Measurements from ENCODE around the gene IFT74.
"Not testable (repeated sequence)": the region's sequence is repeated elsewhere in the genome, so short reads cannot be mapped to it uniquely, and the experiment has no call there.

IFT74 gene

GRCh38 chr9:27078685-27079084 is 122.5 kb downstream of the IFT74 start:
- H3K4me3 ChIP-seq (ENCODE audit: insufficient read length, low read depth), result no peak overlapping the region
- no peaks in the 10 kb centered on the region for H3K27me3 ChIP-seq (ENCODE audit: insufficient read depth, insufficient read length)
- H3K9ac ChIP-seq (ENCODE audit: insufficient read length, low read depth), result no peak overlapping the region
- DNase-seq (ENCODE audit: low read depth, low spot score), result no peak
- H3K9me3 ChIP-seq (ENCODE audit: insufficient read depth, low read length), result 0 out of 2 replicates have a peak, but pooled peaks cover 8% of the 10 kb centered on the region
- TF ChIP-seq ZNF274 (IDR thresholded peaks at IDR 0.05; ENCODE audit: low read depth, low read length), result no peak
- TF ChIP-seq SUZ12 (IDR thresholded peaks at IDR 0.05; ENCODE audit: extremely low read depth, insufficient read depth, insufficient read length), result no peak
- no peak for TF ChIP-seq YY1 (IDR thresholded peaks at IDR 0.05; ENCODE audit: insufficient read depth, insufficient read length)
- H3K36me3 ChIP-seq (ENCODE audit: insufficient read depth, insufficient read length, low read length), result no peaks in the 10 kb centered on the region
- H3K4me1 ChIP-seq (ENCODE audit: insufficient read depth, insufficient read length), result no peaks in the 10 kb centered on the region

GRCh38 chr9:27085456-27085855 is 129.2 kb downstream of the IFT74 start:
- Histone ChIP-seq H3K36me3 (ENCODE audit: insufficient read depth, insufficient read length, low read length) (no peaks in the 10 kb centered on the region), H3K4me3 (ENCODE audit: insufficient read length, low read depth) (no peak overlapping the region), H3K4me1 (ENCODE audit: insufficient read depth, insufficient read length) (no peaks in the 10 kb centered on the region), H3K27me3 (ENCODE audit: insufficient read depth, insufficient read length) (no peaks in the 10 kb centered on the region), H3K9ac (ENCODE audit: insufficient read length, low read depth) (no peak overlapping the region), H3K9me3 (ENCODE audit: insufficient read depth, low read length) (no peaks in the 10 kb centered on the region)
- DNase-seq (ENCODE audit: low read depth, low spot score), result no peak
- TF ChIP-seq YY1 (IDR thresholded peaks at IDR 0.05; ENCODE audit: insufficient read depth, insufficient read length) (no peak), ZNF274 (IDR thresholded peaks at IDR 0.05; ENCODE audit: low read depth, low read length) (no peak), SUZ12 (IDR thresholded peaks at IDR 0.05; ENCODE audit: extremely low read depth, insufficient read depth, insufficient read length) (no peak)

GRCh38 chr9:27086818-27087680 is 130.8 kb downstream of the IFT74 start:
- peaks cover 6% of the 10 kb centered on the region; the same call in 1 of the 2 replicates for H3K9me3 ChIP-seq (ENCODE audit: insufficient read depth, low read length)
- no peak overlapping the region for H3K9ac ChIP-seq (ENCODE audit: insufficient read length, low read depth)
- H3K27me3 ChIP-seq (ENCODE audit: insufficient read depth, insufficient read length), result no peaks in the 10 kb centered on the region
- H3K4me3 ChIP-seq (ENCODE audit: insufficient read length, low read depth), result no peak overlapping the region
- TF ChIP-seq SUZ12 (IDR thresholded peaks at IDR 0.05; ENCODE audit: extremely low read depth, insufficient read depth, insufficient read length) (no peak), YY1 (IDR thresholded peaks at IDR 0.05; ENCODE audit: insufficient read depth, insufficient read length) (no peak), ZNF274 (IDR thresholded peaks at IDR 0.05; ENCODE audit: low read depth, low read length) (no peak)
- H3K36me3 ChIP-seq (ENCODE audit: insufficient read depth, insufficient read length, low read length), result no peaks in the 10 kb centered on the region
- H3K4me1 ChIP-seq (ENCODE audit: insufficient read depth, insufficient read length), result no peaks in the 10 kb centered on the region
- no peak for DNase-seq (ENCODE audit: low read depth, low spot score)

GRCh38 chr9:27088981-27089380 is 132.8 kb downstream of the IFT74 start:
- no peak for DNase-seq (ENCODE audit: low read depth, low spot score)
- H3K4me1 ChIP-seq (ENCODE audit: insufficient read depth, insufficient read length), result no peaks in the 10 kb centered on the region
- H3K36me3 ChIP-seq (ENCODE audit: insufficient read depth, insufficient read length, low read length), result no peaks in the 10 kb centered on the region
- no peak overlapping the region for H3K9ac ChIP-seq (ENCODE audit: insufficient read length, low read depth)
- H3K9me3 ChIP-seq (ENCODE audit: insufficient read depth, low read length), result peaks cover 16% of the 10 kb centered on the region; the same call in 1 of the 2 replicates
- no peak for TF ChIP-seq ZNF274 (IDR thresholded peaks at IDR 0.05; ENCODE audit: low read depth, low read length)
- no peak overlapping the region for H3K4me3 ChIP-seq (ENCODE audit: insufficient read length, low read depth)
- no peaks in the 10 kb centered on the region for H3K27me3 ChIP-seq (ENCODE audit: insufficient read depth, insufficient read length)

GRCh38 chr9:27089706-27090105 is 133.5 kb downstream of the IFT74 start:
- H3K36me3 ChIP-seq (ENCODE audit: insufficient read depth, insufficient read length, low read length), result no peaks in the 10 kb centered on the region
- H3K9ac ChIP-seq (ENCODE audit: insufficient read length, low read depth), result no peak overlapping the region
- TF ChIP-seq SUZ12 (IDR thresholded peaks at IDR 0.05; ENCODE audit: extremely low read depth, insufficient read depth, insufficient read length) (no peak), ZNF274 (IDR thresholded peaks at IDR 0.05; ENCODE audit: low read depth, low read length) (no peak), YY1 (IDR thresholded peaks at IDR 0.05; ENCODE audit: insufficient read depth, insufficient read length) (no peak)
- H3K4me3 ChIP-seq (ENCODE audit: insufficient read length, low read depth), result no peak overlapping the region
- H3K27me3 ChIP-seq (ENCODE audit: insufficient read depth, insufficient read length), result no peaks in the 10 kb centered on the region
- H3K9me3 ChIP-seq (ENCODE audit: insufficient read depth, low read length), result peaks cover 16% of the 10 kb centered on the region; the same call in 1 of the 2 replicates
- H3K4me1 ChIP-seq (ENCODE audit: insufficient read depth, insufficient read length), result no peaks in the 10 kb centered on the region
- no peak for DNase-seq (ENCODE audit: low read depth, low spot score)

- H3K9me3 ChIP-seq (ENCODE audit: insufficient read depth, low read length), result peaks cover 16% of the 10 kb centered on the region; the same call in 1 of the 2 replicates
- no peak for DNase-seq (ENCODE audit: low read depth, low spot score)
- TF ChIP-seq YY1 (IDR thresholded peaks at IDR 0.05; ENCODE audit: insufficient read depth, insufficient read length) (no peak), SUZ12 (IDR thresholded peaks at IDR 0.05; ENCODE audit: extremely low read depth, insufficient read depth, insufficient read length) (no peak), ZNF274 (IDR thresholded peaks at IDR 0.05; ENCODE audit: low read depth, low read length) (no peak)
- no peak overlapping the region for H3K9ac ChIP-seq (ENCODE audit: insufficient read length, low read depth)
- no peak overlapping the region for H3K4me3 ChIP-seq (ENCODE audit: insufficient read length, low read depth)
- H3K36me3 ChIP-seq (ENCODE audit: insufficient read depth, insufficient read length, low read length), result no peaks in the 10 kb centered on the region
- H3K4me1 ChIP-seq (ENCODE audit: insufficient read depth, insufficient read length), result no peaks in the 10 kb centered on the region
- no peaks in the 10 kb centered on the region for H3K27me3 ChIP-seq (ENCODE audit: insufficient read depth, insufficient read length)
These were observed 134.0 kb downstream of the IFT74 start for GRCh38 chr9:27090231-27090630.

- Histone ChIP-seq H3K27me3 (ENCODE audit: insufficient read depth, insufficient read length) (no peaks in the 10 kb centered on the region), H3K4me3 (ENCODE audit: insufficient read length, low read depth) (no peak overlapping the region), H3K36me3 (ENCODE audit: insufficient read depth, insufficient read length, low read length) (no peaks in the 10 kb centered on the region), H3K4me1 (ENCODE audit: insufficient read depth, insufficient read length) (no peaks in the 10 kb centered on the region), H3K9ac (ENCODE audit: insufficient read length, low read depth) (no peak overlapping the region), H3K9me3 (ENCODE audit: insufficient read depth, low read length) (peaks cover 16% of the 10 kb centered on the region; the same call in 1 of the 2 replicates)
- no peak for TF ChIP-seq ZNF274 (IDR thresholded peaks at IDR 0.05; ENCODE audit: low read depth, low read length)
- no peak for TF ChIP-seq SUZ12 (IDR thresholded peaks at IDR 0.05; ENCODE audit: extremely low read depth, insufficient read depth, insufficient read length)
- no peak for TF ChIP-seq YY1 (IDR thresholded peaks at IDR 0.05; ENCODE audit: insufficient read depth, insufficient read length)
- no peak for DNase-seq (ENCODE audit: low read depth, low spot score)
These were observed 134.5 kb downstream of the IFT74 start for GRCh38 chr9:27090711-27091110.

- peaks cover 16% of the 10 kb centered on the region; the same call in 1 of the 2 replicates for H3K9me3 ChIP-seq (ENCODE audit: insufficient read depth, low read length)
- H3K27me3 ChIP-seq (ENCODE audit: insufficient read depth, insufficient read length); H3K4me1 ChIP-seq (ENCODE audit: insufficient read depth, insufficient read length); H3K36me3 ChIP-seq (ENCODE audit: insufficient read depth, insufficient read length, low read length); H3K9ac ChIP-seq (ENCODE audit: insufficient read length, low read depth); DNase-seq (ENCODE audit: low read depth, low spot score); H3K4me3 ChIP-seq (ENCODE audit: insufficient read length, low read depth): not testable (repeated sequence)
These were observed 136.3 kb downstream of the IFT74 start for GRCh38 chr9:27092496-27092895.

- H3K4me1 ChIP-seq (ENCODE audit: insufficient read depth, insufficient read length); H3K27me3 ChIP-seq (ENCODE audit: insufficient read depth, insufficient read length); H3K36me3 ChIP-seq (ENCODE audit: insufficient read depth, insufficient read length, low read length); H3K4me3 ChIP-seq (ENCODE audit: insufficient read length, low read depth); H3K9ac ChIP-seq (ENCODE audit: insufficient read length, low read depth); DNase-seq (ENCODE audit: low read depth, low spot score): not testable (repeated sequence)
- peaks cover 16% of the 10 kb centered on the region; the same call in 1 of the 2 replicates for H3K9me3 ChIP-seq (ENCODE audit: insufficient read depth, low read length)
These were observed 137.3 kb downstream of the IFT74 start for GRCh38 chr9:27093384-27094067.
